HL-60 (cell line): ENCODE results near the gene LY86.
A peak's percentile ranks its signal among the peaks of the same experiment; 100 is the strongest.

Source experiments
- DNase-seq, 2 experiments: peaks; one replicate each; pipeline ENCODE4 v3.0.0-alpha.2; 2010 to 2020; ENCODE audit warnings: low read depth in 1 of 2, low spot score in 1 of 2
- H3K27ac ChIP-seq: fragments of 250-450 bp; sonication (Bioruptor Pico); replicated peaks from 2 replicates; pipeline ENCODE4 v1.5.1; 2020; ENCODE audit warnings: mild to moderate bottlenecking, moderate library complexity
- H3K27me3 ChIP-seq: fragments of 250-450 bp; sonication (Bioruptor Pico); 2 replicates; pipeline ENCODE4 v1.5.1; 2021; ENCODE audit warnings: mild to moderate bottlenecking, moderate library complexity; ENCODE audit not compliant: insufficient read depth, poor library complexity, severe bottlenecking
- H3K4me3 ChIP-seq: replicated peaks from 2 replicates; pipeline ENCODE4 v1.5.1; 2011; ENCODE audit warnings: mild to moderate bottlenecking, control low read depth, low read length; ENCODE audit not compliant: insufficient read depth
- CTCF ChIP-seq: IDR thresholded peaks from one replicate; pipeline ENCODE4 v1.5.1; 2011; ENCODE audit warnings: low read length, control low read depth, inconsistent platforms; ENCODE audit not compliant: insufficient read depth
- GABPA ChIP-seq: IDR thresholded peaks from 2 replicates; pipeline ENCODE4 v1.6.1; 2012; ENCODE audit warnings: low read depth
- POLR2AphosphoS5 ChIP-seq: IDR thresholded peaks from 2 replicates; pipeline ENCODE4 v1.6.1; 2012; ENCODE audit warnings: low read depth
- REST ChIP-seq: IDR thresholded peaks from 2 replicates; pipeline ENCODE4 v1.6.1; 2012; ENCODE audit warnings: low read depth; ENCODE audit not compliant: insufficient replicate concordance
- SPI1 ChIP-seq: IDR thresholded peaks from 2 replicates; pipeline ENCODE4 v1.6.1; 2012; ENCODE audit warnings: low read depth, mild to moderate bottlenecking, borderline replicate concordance

The LY86 gene

GRCh38 chr6:6699741-6700367 lies 111.3 kb downstream of the LY86 start:
- DNase-seq = peak; percentile 85 to 97
- no peak for TF ChIP-seq GABPA
- peak; percentile 70 for TF ChIP-seq POLR2AphosphoS5
- no peak for TF ChIP-seq CTCF
- Histone ChIP-seq H3K4me3 (no peak overlapping the region), H3K27ac (peak overlapping the region; percentile 91), H3K27me3 (no peaks in the 10 kb centered on the region)

GRCh38 chr6:6700407-6701270 lies 112.1 kb downstream of the LY86 start:
- DNase-seq = no peak
- Histone ChIP-seq H3K27me3 (no peaks in the 10 kb centered on the region), H3K27ac (peak overlapping the region; percentile 91), H3K4me3 (no peak overlapping the region)
- TF ChIP-seq POLR2AphosphoS5 (peak; percentile 13; the same call in 1 of the 2 replicates), GABPA (no peak)

GRCh38 chr6:6701864-6702263 lies 113.3 kb downstream of the LY86 start:
- peak in 1 of 2 experiments; percentile 96 for DNase-seq
- Histone ChIP-seq H3K27ac (peak overlapping the region; percentile 91), H3K27me3 (no peaks in the 10 kb centered on the region), H3K4me3 (no peak overlapping the region)
- peak; percentile 23 for TF ChIP-seq CTCF
- TF ChIP-seq SPI1 = no peak
- TF ChIP-seq GABPA = no peak
- peak; percentile 93 for TF ChIP-seq POLR2AphosphoS5
- TF ChIP-seq REST = no peak

GRCh38 chr6:6703699-6704098 lies 115.2 kb downstream of the LY86 start:
- no peaks in the 10 kb centered on the region for H3K27me3 ChIP-seq
- peak overlapping the region; percentile 91 for H3K27ac ChIP-seq
- no peak for DNase-seq
- no peak for TF ChIP-seq SPI1
- no peak for TF ChIP-seq POLR2AphosphoS5
- H3K4me3 ChIP-seq = no peak overlapping the region
